HUDEP-2 (cell line): Measurements from ENCODE around the gene KRTAP1-5.
A peak's percentile ranks its signal among the peaks of the same experiment; 100 is the strongest.
"Not testable (repeated sequence)": the region's sequence is repeated elsewhere in the genome, so short reads cannot be mapped to it uniquely, and the experiment has no call there.

ENCODE experiments used
- DNase-seq, 76 experiments: peaks; one replicate each; lab custom pipeline; 2025; ENCODE audit not compliant: unreplicated experiment in 76 of 76; lab: John Stamatoyannopoulos, UW

The KRTAP1-5 gene

GRCh38 chr17:41026715-41027471 lies at the start of gene KRTAP1-5:
Gene KRTAP1-5 (minus strand): TSS chr17:41027208. CDS start chr17:41027155, 53 bp downstream.
- no peak for DNase-seq

- no peak for DNase-seq
Measured at GRCh38 chr17:41076788-41077187, 49.8 kb upstream of the KRTAP1-5 start.

- no peak for DNase-seq
Measured at GRCh38 chr17:41073676-41074075, 46.7 kb upstream of the KRTAP1-5 start.

- DNase-seq: no peak
Measured at GRCh38 chr17:41071606-41072360, 44.8 kb upstream of the KRTAP1-5 start.

GRCh38 chr17:41069031-41069430 lies 42.0 kb upstream of the KRTAP1-5 start:
- DNase-seq: no peak

GRCh38 chr17:41067281-41067680 lies 40.3 kb upstream of the KRTAP1-5 start:
- no peak for DNase-seq

GRCh38 chr17:41065829-41066624 lies 39.0 kb upstream of the KRTAP1-5 start, which contains the start of gene KRTAP2-4:
Gene KRTAP2-4 (minus strand): TSS chr17:41065879. CDS start chr17:41065845, 34 bp downstream.
- no peak for DNase-seq

GRCh38 chr17:41065016-41065689 lies 38.1 kb upstream of the KRTAP1-5 start:
- not testable (repeated sequence) for DNase-seq

- peak in 1 of 76 experiments; percentile 4 for DNase-seq
Measured at GRCh38 chr17:41064301-41064700, 37.3 kb upstream of the KRTAP1-5 start.

GRCh38 chr17:41063449-41063848 lies 36.4 kb upstream of the KRTAP1-5 start:
- no peak for DNase-seq

- no peak for DNase-seq
Measured at GRCh38 chr17:41061964-41062363, 35.0 kb upstream of the KRTAP1-5 start.

GRCh38 chr17:41060052-41060604 lies 33.1 kb upstream of the KRTAP1-5 start, which contains the start of gene KRTAP2-3:
Gene KRTAP2-3 (minus strand): TSS chr17:41060114. CDS start chr17:41060050, 64 bp downstream.
- no peak for DNase-seq

- DNase-seq: not testable (repeated sequence)
Measured at GRCh38 chr17:41059276-41060051, 32.5 kb upstream of the KRTAP1-5 start.

GRCh38 chr17:41058741-41059140 lies 31.7 kb upstream of the KRTAP1-5 start:
- DNase-seq: no peak

GRCh38 chr17:41057547-41057946 lies 30.5 kb upstream of the KRTAP1-5 start:
- no peak for DNase-seq

- DNase-seq: not testable (repeated sequence)
Measured at GRCh38 chr17:41055130-41055529, 28.1 kb upstream of the KRTAP1-5 start, which contains the start of gene KRTAP2-2. Gene KRTAP2-2 (minus strand): TSS chr17:41055230. CDS start chr17:41055211, 19 bp downstream.

GRCh38 chr17:41054556-41054955 lies 27.5 kb upstream of the KRTAP1-5 start:
- DNase-seq: not testable (repeated sequence)

GRCh38 chr17:41054025-41054424 lies 27.0 kb upstream of the KRTAP1-5 start:
- DNase-seq: no peak

GRCh38 chr17:41052566-41052965 lies 25.6 kb upstream of the KRTAP1-5 start:
- DNase-seq: no peak
